Measurements from ENCODE around the gene TBXAS1. TPM values are rescaled to one million over a fixed set of nuclear protein-coding genes. Genes with fewer than 3 reads are reported as not detected.

The TBXAS1 gene
- total RNA-seq, 1 donor: 67.8 TPM

- Histone ChIP-seq H3K9me3 (ENCODE audit: low read depth, low read length) (no peaks in the 10 kb centered on the region), H3K4me3 (ENCODE audit: low read length) (no peak overlapping the region), H3K27me3 (ENCODE audit: insufficient read depth, low read length) (no peaks in the 10 kb centered on the region), H3K4me1 (ENCODE audit: insufficient read depth, low read length) (peaks cover 5% of the 10 kb centered on the region)
Observed at GRCh38 chr7:139989366-139990141, 160.5 kb downstream of the TBXAS1 start.

- Histone ChIP-seq H3K4me3 (ENCODE audit: low read length) (no peak overlapping the region), H3K9me3 (ENCODE audit: low read depth, low read length) (no peaks in the 10 kb centered on the region), H3K4me1 (ENCODE audit: insufficient read depth, low read length) (peaks cover 5% of the 10 kb centered on the region), H3K27me3 (ENCODE audit: insufficient read depth, low read length) (no peaks in the 10 kb centered on the region)
Observed at GRCh38 chr7:139990142-139990535, 161.1 kb downstream of the TBXAS1 start.

GRCh38 chr7:139990571-139991268 lies 161.7 kb downstream of the TBXAS1 start:
- Histone ChIP-seq H3K27me3 (ENCODE audit: insufficient read depth, low read length) (no peaks in the 10 kb centered on the region), H3K9me3 (ENCODE audit: low read depth, low read length) (no peaks in the 10 kb centered on the region), H3K4me3 (ENCODE audit: low read length) (no peak overlapping the region), H3K4me1 (ENCODE audit: insufficient read depth, low read length) (peaks cover 5% of the 10 kb centered on the region)

- Histone ChIP-seq H3K27me3 (ENCODE audit: insufficient read depth, low read length) (no peaks in the 10 kb centered on the region), H3K9me3 (ENCODE audit: low read depth, low read length) (no peaks in the 10 kb centered on the region), H3K4me1 (ENCODE audit: insufficient read depth, low read length) (peaks cover 5% of the 10 kb centered on the region), H3K4me3 (ENCODE audit: low read length) (no peak overlapping the region)
Observed at GRCh38 chr7:139991269-139991666, 162.2 kb downstream of the TBXAS1 start.

GRCh38 chr7:139991911-139992310 lies 162.8 kb downstream of the TBXAS1 start:
- peaks cover 5% of the 10 kb centered on the region for H3K4me1 ChIP-seq (ENCODE audit: insufficient read depth, low read length)
- no peak overlapping the region for H3K4me3 ChIP-seq (ENCODE audit: low read length)
- H3K27me3 ChIP-seq (ENCODE audit: insufficient read depth, low read length): no peaks in the 10 kb centered on the region
- no peaks in the 10 kb centered on the region for H3K9me3 ChIP-seq (ENCODE audit: low read depth, low read length)

GRCh38 chr7:139992353-139993044 lies 163.4 kb downstream of the TBXAS1 start:
- Histone ChIP-seq H3K4me3 (ENCODE audit: low read length) (no peak overlapping the region), H3K9me3 (ENCODE audit: low read depth, low read length) (no peaks in the 10 kb centered on the region), H3K4me1 (ENCODE audit: insufficient read depth, low read length) (peaks cover 5% of the 10 kb centered on the region), H3K27me3 (ENCODE audit: insufficient read depth, low read length) (no peaks in the 10 kb centered on the region)

- H3K9me3 ChIP-seq (ENCODE audit: low read depth, low read length): no peaks in the 10 kb centered on the region
- peaks cover 5% of the 10 kb centered on the region for H3K4me1 ChIP-seq (ENCODE audit: insufficient read depth, low read length)
- H3K27me3 ChIP-seq (ENCODE audit: insufficient read depth, low read length): no peaks in the 10 kb centered on the region
- no peak overlapping the region for H3K4me3 ChIP-seq (ENCODE audit: low read length)
Observed at GRCh38 chr7:139993169-139993568, 164.1 kb downstream of the TBXAS1 start.

GRCh38 chr7:139993592-139993991 lies 164.5 kb downstream of the TBXAS1 start:
- Histone ChIP-seq H3K27me3 (ENCODE audit: insufficient read depth, low read length) (no peaks in the 10 kb centered on the region), H3K4me3 (ENCODE audit: low read length) (no peak overlapping the region), H3K9me3 (ENCODE audit: low read depth, low read length) (no peaks in the 10 kb centered on the region), H3K4me1 (ENCODE audit: insufficient read depth, low read length) (peaks cover 5% of the 10 kb centered on the region)

- H3K9me3 ChIP-seq (ENCODE audit: low read depth, low read length): no peaks in the 10 kb centered on the region
- no peak overlapping the region for H3K4me3 ChIP-seq (ENCODE audit: low read length)
- H3K27me3 ChIP-seq (ENCODE audit: insufficient read depth, low read length): no peaks in the 10 kb centered on the region
- peaks cover 5% of the 10 kb centered on the region for H3K4me1 ChIP-seq (ENCODE audit: insufficient read depth, low read length)
Observed at GRCh38 chr7:139994356-139994755, 165.3 kb downstream of the TBXAS1 start.

GRCh38 chr7:139995017-139995915 lies 166.2 kb downstream of the TBXAS1 start:
- Histone ChIP-seq H3K9me3 (ENCODE audit: low read depth, low read length) (no peaks in the 10 kb centered on the region), H3K4me3 (ENCODE audit: low read length) (no peak overlapping the region)

GRCh38 chr7:139998572-139998971 lies 169.5 kb downstream of the TBXAS1 start:
- H3K9me3 ChIP-seq (ENCODE audit: low read depth, low read length): no peaks in the 10 kb centered on the region
- H3K4me1 ChIP-seq (ENCODE audit: insufficient read depth, low read length): no peaks in the 10 kb centered on the region
- no peaks in the 10 kb centered on the region for H3K27me3 ChIP-seq (ENCODE audit: insufficient read depth, low read length)
- H3K4me3 ChIP-seq (ENCODE audit: low read length): no peak overlapping the region

More at GRCh38 chr7:139995017-139995915, 166.2 kb downstream of the TBXAS1 start:
- Histone ChIP-seq H3K4me1 (ENCODE audit: insufficient read depth, low read length) (peaks cover 5% of the 10 kb centered on the region), H3K27me3 (ENCODE audit: insufficient read depth, low read length) (no peaks in the 10 kb centered on the region)

GRCh38 chr7:139999516-139999915 lies 170.5 kb downstream of the TBXAS1 start:
- H3K4me1 ChIP-seq (ENCODE audit: insufficient read depth, low read length): no peaks in the 10 kb centered on the region
- H3K27me3 ChIP-seq (ENCODE audit: insufficient read depth, low read length): no peaks in the 10 kb centered on the region

GRCh38 chr7:140000666-140001268 lies 171.7 kb downstream of the TBXAS1 start:
- Histone ChIP-seq H3K4me1 (ENCODE audit: insufficient read depth, low read length) (no peaks in the 10 kb centered on the region), H3K27me3 (ENCODE audit: insufficient read depth, low read length) (no peaks in the 10 kb centered on the region), H3K4me3 (ENCODE audit: low read length) (no peak overlapping the region), H3K9me3 (ENCODE audit: low read depth, low read length) (no peaks in the 10 kb centered on the region)

More at GRCh38 chr7:139999516-139999915, 170.5 kb downstream of the TBXAS1 start:
- H3K4me3 ChIP-seq (ENCODE audit: low read length): no peak overlapping the region
- no peaks in the 10 kb centered on the region for H3K9me3 ChIP-seq (ENCODE audit: low read depth, low read length)

- no peaks in the 10 kb centered on the region for H3K9me3 ChIP-seq (ENCODE audit: low read depth, low read length)
- H3K4me3 ChIP-seq (ENCODE audit: low read length): no peak overlapping the region
- H3K4me1 ChIP-seq (ENCODE audit: insufficient read depth, low read length): no peaks in the 10 kb centered on the region
- H3K27me3 ChIP-seq (ENCODE audit: insufficient read depth, low read length): no peaks in the 10 kb centered on the region
Observed at GRCh38 chr7:140003913-140004382, 174.9 kb downstream of the TBXAS1 start.

All from mononuclear cell (primary cell).